HG03460 (cell line): ENCODE data around the gene TOP3B.

Experiments used
- ATAC-seq: cut with Tn5 transposase; IDR thresholded peaks from one replicate; pipeline ENCODE4 v1.9.1; 2021; ENCODE audit not compliant: unreplicated experiment

Gene TOP3B

GRCh38 chr22:21982338-21982965 is at the start of gene TOP3B:
TSS of gene TOP3B (minus strand) at chr22:21982787. CDS start at chr22:21975709, 7,078 bp downstream.
- no peak for ATAC-seq

GRCh38 chr22:22031183-22031945 is 48.8 kb upstream of the TOP3B start:
- ATAC-seq, result no peak

GRCh38 chr22:22030493-22031182 is 48.1 kb upstream of the TOP3B start:
- ATAC-seq, result peak; percentile 55

GRCh38 chr22:22027955-22028354 is 45.4 kb upstream of the TOP3B start:
- no peak for ATAC-seq

- peak; percentile 45 for ATAC-seq
These were observed 43.7 kb upstream of the TOP3B start for GRCh38 chr22:22026157-22026831.

- no peak for ATAC-seq
These were observed 43.0 kb upstream of the TOP3B start for GRCh38 chr22:22025320-22026156.

GRCh38 chr22:22024440-22024839 is 41.9 kb upstream of the TOP3B start:
- no peak for ATAC-seq

- no peak for ATAC-seq
These were observed 41.1 kb upstream of the TOP3B start for GRCh38 chr22:22023581-22024137.

GRCh38 chr22:22022947-22023534 is 40.5 kb upstream of the TOP3B start:
- no peak for ATAC-seq

- ATAC-seq, result no peak
These were observed 39.8 kb upstream of the TOP3B start for GRCh38 chr22:22022255-22022840.

GRCh38 chr22:22021162-22021750 is 38.7 kb upstream of the TOP3B start:
- no peak for ATAC-seq

GRCh38 chr22:22020425-22020852 is 37.9 kb upstream of the TOP3B start:
- no peak for ATAC-seq

- ATAC-seq, result no peak
These were observed 37.3 kb upstream of the TOP3B start for GRCh38 chr22:22019659-22020424.

- no peak for ATAC-seq
These were observed 36.5 kb upstream of the TOP3B start for GRCh38 chr22:22018825-22019658.

GRCh38 chr22:22015631-22016030 is 33.0 kb upstream of the TOP3B start:
- no peak for ATAC-seq

GRCh38 chr22:22014285-22014659 is 31.7 kb upstream of the TOP3B start:
- no peak for ATAC-seq

- no peak for ATAC-seq
These were observed 31.1 kb upstream of the TOP3B start for GRCh38 chr22:22013559-22014284.
